Coronary artery (tissue), 2 donors: ENCODE measurements around the gene SYNE3.
A peak's percentile ranks its signal among the peaks of the same experiment; 100 is the strongest.

Experiments used
- DNase-seq: peaks from one replicate; pipeline ENCODE4 v3.0.0-alpha.2; 2017; ENCODE audit warnings: low spot score
- H3K27ac ChIP-seq, 2 donors: fragments of 200-600 bp; sonication (generic); one replicate each; pipeline ENCODE4 v1.5.1; 2016 to 2019
- H3K4me3 ChIP-seq: fragments of 200-600 bp; sonication (generic); 2 replicates; pipeline ENCODE4 v1.5.1; 2016; ENCODE audit warnings: mild to moderate bottlenecking, moderate library complexity
- TF ChIP-seq, protein P1 (sequence below): fragments of 200-600 bp; sonication (generic); IDR thresholded peaks from one replicate; pipeline ENCODE4 v1.5.1; 2019; ENCODE audit warnings: antibody characterized with exemption

Gene SYNE3

DNA sequence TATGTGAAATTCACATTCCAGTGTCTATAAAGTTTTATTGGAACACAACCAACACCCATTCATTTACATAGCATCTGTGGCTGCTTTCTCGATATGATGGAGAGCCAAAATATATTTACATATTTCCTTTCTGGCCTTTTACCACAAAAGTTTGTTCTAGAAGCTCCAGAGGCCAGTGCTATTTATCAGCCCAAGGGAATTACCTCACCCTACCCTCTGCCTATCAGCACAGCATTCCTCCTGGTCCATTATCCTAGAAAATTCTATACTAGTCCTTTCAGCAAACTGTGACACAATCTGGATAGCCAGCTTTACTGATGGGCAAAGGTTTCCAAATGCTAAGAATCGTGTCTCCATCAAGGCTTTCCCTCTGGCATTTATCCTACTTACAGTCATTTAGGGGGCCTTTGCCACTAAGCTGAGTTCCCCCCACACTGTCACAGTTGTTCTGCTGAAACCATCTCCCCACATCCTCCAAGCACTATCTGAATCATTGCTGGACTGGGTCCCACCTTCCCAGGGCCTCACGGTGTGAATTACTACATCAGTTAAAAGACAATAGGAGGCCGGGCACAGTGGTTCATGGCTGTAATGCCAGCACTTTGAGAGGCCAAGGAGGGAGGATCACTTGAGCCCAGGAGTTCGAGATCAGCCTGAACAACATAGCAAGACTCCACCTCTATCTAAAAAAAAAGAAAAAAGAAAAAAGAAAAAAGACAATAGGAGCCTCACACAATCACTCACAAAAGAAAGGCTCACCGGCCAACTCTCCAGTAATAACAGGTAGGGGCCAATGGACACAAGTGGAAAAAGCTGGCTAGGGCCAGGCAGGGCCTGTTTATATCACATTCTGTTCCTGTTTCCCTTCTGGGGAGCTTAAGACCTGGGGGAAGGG lies 12.1 kb downstream of the SYNE3 start:
- peak overlapping the region in 1 of 2 donors; percentile 36 for H3K27ac ChIP-seq
- TF ChIP-seq, protein P1, sequence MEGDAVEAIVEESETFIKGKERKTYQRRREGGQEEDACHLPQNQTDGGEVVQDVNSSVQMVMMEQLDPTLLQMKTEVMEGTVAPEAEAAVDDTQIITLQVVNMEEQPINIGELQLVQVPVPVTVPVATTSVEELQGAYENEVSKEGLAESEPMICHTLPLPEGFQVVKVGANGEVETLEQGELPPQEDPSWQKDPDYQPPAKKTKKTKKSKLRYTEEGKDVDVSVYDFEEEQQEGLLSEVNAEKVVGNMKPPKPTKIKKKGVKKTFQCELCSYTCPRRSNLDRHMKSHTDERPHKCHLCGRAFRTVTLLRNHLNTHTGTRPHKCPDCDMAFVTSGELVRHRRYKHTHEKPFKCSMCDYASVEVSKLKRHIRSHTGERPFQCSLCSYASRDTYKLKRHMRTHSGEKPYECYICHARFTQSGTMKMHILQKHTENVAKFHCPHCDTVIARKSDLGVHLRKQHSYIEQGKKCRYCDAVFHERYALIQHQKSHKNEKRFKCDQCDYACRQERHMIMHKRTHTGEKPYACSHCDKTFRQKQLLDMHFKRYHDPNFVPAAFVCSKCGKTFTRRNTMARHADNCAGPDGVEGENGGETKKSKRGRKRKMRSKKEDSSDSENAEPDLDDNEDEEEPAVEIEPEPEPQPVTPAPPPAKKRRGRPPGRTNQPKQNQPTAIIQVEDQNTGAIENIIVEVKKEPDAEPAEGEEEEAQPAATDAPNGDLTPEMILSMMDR, result no peak
- no peak overlapping the region for H3K4me3 ChIP-seq
- no peak for DNase-seq

DNA sequence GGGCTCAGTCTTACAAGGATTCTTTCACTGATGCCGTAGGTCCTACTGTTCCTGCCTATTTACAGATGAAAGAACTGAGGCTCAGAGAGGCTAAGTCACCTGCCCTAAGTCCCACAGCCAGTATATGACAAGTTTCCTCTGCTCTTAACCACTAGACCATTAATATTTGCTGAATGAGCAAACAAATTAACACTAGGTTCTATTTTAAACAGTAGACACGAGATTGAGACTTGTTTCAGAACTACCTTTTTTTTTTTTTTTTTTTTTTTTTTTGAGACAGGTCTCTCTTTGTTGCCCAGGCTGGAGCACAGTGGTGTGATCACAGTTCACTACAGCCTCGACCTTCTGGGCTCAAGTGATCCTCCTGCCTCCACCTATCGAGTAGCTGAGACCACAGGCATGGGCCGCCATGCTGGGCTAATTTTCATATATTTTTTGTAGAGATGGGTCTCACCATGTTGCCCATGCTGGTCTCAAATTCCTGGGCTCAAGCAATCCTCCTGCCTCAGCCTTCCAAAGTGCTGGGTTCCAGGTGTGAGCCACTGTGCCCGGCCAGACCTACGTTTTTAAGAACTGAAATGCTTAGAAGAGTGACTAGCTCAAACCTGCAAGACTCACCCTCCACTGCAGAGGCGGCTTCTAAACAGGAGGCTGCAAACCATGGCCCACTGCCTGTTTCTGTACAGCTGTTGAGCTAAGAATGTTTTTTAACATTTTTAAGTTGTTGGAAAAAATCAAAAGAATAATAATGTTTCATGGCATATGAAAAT lies 12.9 kb downstream of the SYNE3 start:
- H3K4me3 ChIP-seq, result no peak overlapping the region
- TF ChIP-seq, protein P1, result no peak
- peak overlapping the region in 1 of 2 donors; percentile 20 for H3K27ac ChIP-seq
- DNase-seq, result no peak

DNA sequence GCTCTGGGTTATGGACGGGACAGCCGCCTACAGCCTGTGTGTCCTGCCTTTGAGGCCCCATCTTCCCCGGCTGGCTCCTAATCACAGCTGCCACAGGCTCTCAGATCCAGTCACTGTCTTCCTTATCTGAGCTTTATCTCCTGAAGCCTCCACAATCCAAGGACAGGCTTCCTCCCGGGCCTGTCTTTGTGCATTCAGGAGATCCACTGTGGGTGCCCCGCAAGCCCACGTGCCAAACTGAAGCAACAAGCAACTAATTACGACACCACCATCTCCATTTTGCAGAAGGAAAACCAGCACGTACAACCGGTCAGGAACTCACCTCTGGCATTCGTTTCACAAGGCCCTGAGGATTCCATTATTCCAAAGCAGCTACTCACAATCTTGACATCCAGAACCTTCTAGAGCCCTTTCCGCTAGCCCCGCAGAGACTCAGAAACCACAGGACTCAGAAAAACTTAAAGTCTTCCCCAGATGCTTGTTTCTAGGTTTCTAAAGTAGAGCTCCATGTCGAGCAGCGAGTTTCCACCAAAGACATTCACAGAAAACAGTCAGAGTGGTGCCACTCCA lies 14.0 kb downstream of the SYNE3 start:
- TF ChIP-seq, protein P1, result no peak
- Histone ChIP-seq H3K27ac (peak overlapping the region in 1 of 2 donors; percentile 59), H3K4me3 (no peak overlapping the region)
- no peak for DNase-seq

DNA sequence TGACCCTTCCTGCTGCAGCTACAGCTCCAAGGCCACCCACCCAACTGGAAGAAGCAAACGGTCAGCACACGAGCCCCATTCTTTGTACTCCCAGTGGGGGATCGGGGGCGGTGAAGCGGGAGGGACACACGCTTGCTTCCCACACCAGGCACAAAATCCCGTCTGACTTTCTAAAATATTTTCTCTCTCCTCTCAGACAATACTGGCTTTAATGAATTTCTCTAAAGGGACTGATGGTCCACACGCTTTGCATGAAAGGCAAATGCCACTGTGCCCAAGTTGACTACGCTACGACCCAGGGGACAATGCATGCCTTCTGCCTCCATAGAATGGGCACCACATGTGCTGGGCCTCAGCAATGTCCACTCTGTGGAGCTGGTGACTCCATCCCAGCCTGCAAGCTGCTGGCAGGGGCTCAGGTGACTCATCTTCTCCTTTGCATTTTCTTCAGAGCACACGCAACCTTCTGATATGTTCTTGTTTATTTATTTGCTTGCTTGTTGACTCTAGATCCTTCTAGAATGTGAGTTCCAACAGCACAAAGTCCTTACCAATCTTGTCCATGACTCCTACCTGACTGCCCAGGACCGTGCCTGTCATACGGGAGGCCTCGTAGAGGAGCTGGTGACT lies 15.6 kb downstream of the SYNE3 start:
- TF ChIP-seq, protein P1, result no peak
- H3K27ac ChIP-seq, result peak overlapping the region in 1 of 2 donors; percentile 70
- DNase-seq, result no peak
- H3K4me3 ChIP-seq, result no peak overlapping the region

DNA sequence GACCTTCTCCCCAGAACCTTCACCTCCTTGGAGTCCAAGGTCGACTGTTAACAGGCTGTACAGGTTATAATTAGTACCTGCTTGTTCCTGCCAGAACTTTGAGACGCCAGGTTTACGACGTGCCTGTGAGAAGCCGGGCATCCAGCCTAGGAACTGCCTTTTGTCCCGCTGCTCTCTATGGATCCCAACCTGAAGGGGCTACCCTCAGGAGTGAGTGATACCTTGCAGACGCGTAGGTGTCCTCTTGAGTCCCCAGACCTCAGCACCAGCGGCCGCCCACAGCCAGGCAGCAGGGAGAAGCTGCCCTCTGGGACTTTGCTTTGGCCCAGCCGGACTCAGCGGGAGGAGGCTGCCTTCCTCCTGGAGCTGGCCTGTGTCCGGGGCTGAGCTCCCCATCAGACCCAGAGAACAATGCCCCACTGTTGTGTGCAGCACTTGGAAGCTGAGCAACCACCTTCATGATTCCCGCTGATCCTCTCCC lies 16.2 kb downstream of the SYNE3 start:
- Histone ChIP-seq H3K4me3 (no peak overlapping the region), H3K27ac (peak overlapping the region; percentile 20 to 70)
- TF ChIP-seq, protein P1, result no peak
- DNase-seq, result no peak

DNA sequence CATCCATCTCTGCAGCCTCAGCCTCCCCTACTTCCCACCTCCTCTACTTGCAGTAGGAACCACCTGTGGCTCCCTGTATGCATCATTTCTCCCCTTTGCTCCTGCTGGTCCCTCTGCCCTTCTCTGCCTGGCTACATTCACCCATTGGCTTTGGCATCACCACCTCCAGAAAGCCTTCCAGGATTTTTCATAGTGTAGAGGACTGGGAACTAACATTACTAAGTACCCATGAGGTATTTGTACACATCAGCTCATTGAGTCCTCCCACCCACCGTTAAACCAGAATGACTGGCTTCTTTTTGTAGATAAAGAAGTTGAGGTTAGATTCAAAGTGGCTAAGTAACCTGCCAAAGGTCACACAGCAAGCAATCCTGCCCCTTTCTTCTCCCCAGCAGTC lies 17.1 kb downstream of the SYNE3 start:
- TF ChIP-seq, protein P1, result no peak
- no peak for DNase-seq
- no peak overlapping the region for H3K4me3 ChIP-seq
- peak overlapping the region; percentile 11 to 67 for H3K27ac ChIP-seq
